ENCODE results near the gene MAN2A1.

DNA sequence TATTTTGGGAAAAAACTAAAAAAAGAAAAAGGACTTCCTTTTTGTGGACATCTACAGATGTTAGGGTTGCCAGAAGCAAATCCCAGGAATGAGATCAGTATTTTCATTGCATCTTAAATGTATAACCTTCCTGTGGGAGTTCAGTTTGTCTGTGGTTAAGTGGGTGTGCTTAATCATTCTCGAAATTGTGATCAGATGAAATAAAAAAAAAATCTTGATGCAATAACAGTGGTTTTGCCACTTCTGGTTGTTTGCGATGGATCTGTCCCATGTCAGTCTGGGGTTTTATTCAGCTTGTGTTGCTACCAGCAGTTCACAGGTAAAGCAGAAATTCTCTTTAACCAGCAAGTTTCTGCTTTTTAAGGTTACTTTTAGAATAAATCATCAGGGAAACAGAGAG is 179.0 kb downstream of the MAN2A1 start:
- no peak for TF ChIP-seq ZNF174 (tag by site-specific recombination; IDR thresholded peaks at IDR 0.05)
- TF ChIP-seq, protein P1, sequence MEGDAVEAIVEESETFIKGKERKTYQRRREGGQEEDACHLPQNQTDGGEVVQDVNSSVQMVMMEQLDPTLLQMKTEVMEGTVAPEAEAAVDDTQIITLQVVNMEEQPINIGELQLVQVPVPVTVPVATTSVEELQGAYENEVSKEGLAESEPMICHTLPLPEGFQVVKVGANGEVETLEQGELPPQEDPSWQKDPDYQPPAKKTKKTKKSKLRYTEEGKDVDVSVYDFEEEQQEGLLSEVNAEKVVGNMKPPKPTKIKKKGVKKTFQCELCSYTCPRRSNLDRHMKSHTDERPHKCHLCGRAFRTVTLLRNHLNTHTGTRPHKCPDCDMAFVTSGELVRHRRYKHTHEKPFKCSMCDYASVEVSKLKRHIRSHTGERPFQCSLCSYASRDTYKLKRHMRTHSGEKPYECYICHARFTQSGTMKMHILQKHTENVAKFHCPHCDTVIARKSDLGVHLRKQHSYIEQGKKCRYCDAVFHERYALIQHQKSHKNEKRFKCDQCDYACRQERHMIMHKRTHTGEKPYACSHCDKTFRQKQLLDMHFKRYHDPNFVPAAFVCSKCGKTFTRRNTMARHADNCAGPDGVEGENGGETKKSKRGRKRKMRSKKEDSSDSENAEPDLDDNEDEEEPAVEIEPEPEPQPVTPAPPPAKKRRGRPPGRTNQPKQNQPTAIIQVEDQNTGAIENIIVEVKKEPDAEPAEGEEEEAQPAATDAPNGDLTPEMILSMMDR (tag by site-specific recombination; IDR thresholded peaks at IDR 0.05): no peak
- no peak for TF ChIP-seq ZNF350 (tag by site-specific recombination; IDR thresholded peaks at IDR 0.05)
